ENCODE data around the gene ANKFY1. TPM values are rescaled to one million over a fixed set of nuclear protein-coding genes. Genes with fewer than 3 reads are reported as not detected.

The ANKFY1 gene
- total RNA-seq, 1 donor from 2014 or later: 26.6 TPM

- no peaks in the 10 kb centered on the region for H3K9me3 ChIP-seq (ENCODE audit: control insufficient read depth in 3 of 3, low read length in 3 of 3)
- peaks cover 3 to 21% (median 15%) of the 10 kb centered on the region in 3 donors for H3K36me3 ChIP-seq (ENCODE audit: control insufficient read depth in 3 of 3, insufficient read depth in 3 of 3, low read length in 3 of 3)
- H3K9ac ChIP-seq (ENCODE audit: low read depth in 1 of 3, low read length in 3 of 3): no peak overlapping the region
- H3K27me3 ChIP-seq (ENCODE audit: control insufficient read depth in 3 of 3, insufficient read depth in 3 of 3, low read length in 3 of 3): no peaks in the 10 kb centered on the region
- no peak overlapping the region for H3K27ac ChIP-seq (ENCODE audit: low read depth, low read length)
- H3K4me1 ChIP-seq (ENCODE audit: control insufficient read depth in 3 of 3, insufficient read depth in 3 of 3, low read length in 3 of 3): peaks cover 16 to 29% (median 18%) of the 10 kb centered on the region in 3 donors
- H3K4me3 ChIP-seq (ENCODE audit: low read length in 3 of 3): no peak overlapping the region
These were observed 29.8 kb upstream of the ANKFY1 start for GRCh38 chr17:4293572-4293971.

- H3K9ac ChIP-seq (ENCODE audit: low read depth in 1 of 3, low read length in 3 of 3): no peak overlapping the region
- H3K27ac ChIP-seq (ENCODE audit: low read depth, low read length): no peak overlapping the region
- H3K27me3 ChIP-seq (ENCODE audit: control insufficient read depth in 3 of 3, insufficient read depth in 3 of 3, low read length in 3 of 3): no peaks in the 10 kb centered on the region
- no peaks in the 10 kb centered on the region for H3K4me1 ChIP-seq (ENCODE audit: control insufficient read depth in 3 of 3, insufficient read depth in 3 of 3, low read length in 3 of 3)
- no peaks in the 10 kb centered on the region for H3K9me3 ChIP-seq (ENCODE audit: control insufficient read depth in 3 of 3, low read length in 3 of 3)
- H3K36me3 ChIP-seq (ENCODE audit: control insufficient read depth in 3 of 3, insufficient read depth in 3 of 3, low read length in 3 of 3): peaks cover 2 to 21% (median 17%) of the 10 kb centered on the region in 3 donors
- H3K4me3 ChIP-seq (ENCODE audit: low read length in 3 of 3): no peak overlapping the region
These were observed 23.9 kb upstream of the ANKFY1 start for GRCh38 chr17:4287710-4288109.

DNA sequence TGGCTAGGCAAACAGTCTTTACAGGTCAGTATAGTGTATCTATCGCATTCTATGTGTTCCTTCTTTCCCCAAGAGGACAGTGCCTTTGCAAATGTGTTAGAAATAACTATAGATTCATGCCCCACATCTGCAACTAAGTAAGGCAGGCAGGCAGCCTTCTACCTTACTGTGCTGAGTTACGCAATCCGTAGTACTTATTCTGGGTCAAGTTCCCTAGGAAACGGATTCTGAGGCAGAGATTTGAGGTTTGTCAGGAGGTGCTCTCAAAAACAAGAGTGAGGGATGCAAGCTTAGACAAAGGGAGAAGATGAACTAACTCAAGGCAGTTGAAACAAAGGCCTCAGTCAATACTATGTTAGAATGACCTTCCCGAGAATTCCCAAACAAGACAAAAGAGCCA, 12.7 kb upstream of the ANKFY1 start:
- Histone ChIP-seq H3K9ac (ENCODE audit: low read depth in 1 of 3, low read length in 3 of 3) (no peak overlapping the region), H3K27me3 (ENCODE audit: control insufficient read depth in 3 of 3, insufficient read depth in 3 of 3, low read length in 3 of 3) (no peaks in the 10 kb centered on the region), H3K4me3 (ENCODE audit: low read length in 3 of 3) (no peak overlapping the region), H3K4me1 (ENCODE audit: control insufficient read depth in 3 of 3, insufficient read depth in 3 of 3, low read length in 3 of 3) (peaks cover 4 to 27% (median 5%) of the 10 kb centered on the region in 3 donors), H3K9me3 (ENCODE audit: control insufficient read depth in 3 of 3, low read length in 3 of 3) (no peaks in the 10 kb centered on the region), H3K27ac (ENCODE audit: low read depth, low read length) (no peak overlapping the region), H3K36me3 (ENCODE audit: control insufficient read depth in 3 of 3, insufficient read depth in 3 of 3, low read length in 3 of 3) (peaks cover 10 to 26% (median 23%) of the 10 kb centered on the region in 3 donors)

DNA sequence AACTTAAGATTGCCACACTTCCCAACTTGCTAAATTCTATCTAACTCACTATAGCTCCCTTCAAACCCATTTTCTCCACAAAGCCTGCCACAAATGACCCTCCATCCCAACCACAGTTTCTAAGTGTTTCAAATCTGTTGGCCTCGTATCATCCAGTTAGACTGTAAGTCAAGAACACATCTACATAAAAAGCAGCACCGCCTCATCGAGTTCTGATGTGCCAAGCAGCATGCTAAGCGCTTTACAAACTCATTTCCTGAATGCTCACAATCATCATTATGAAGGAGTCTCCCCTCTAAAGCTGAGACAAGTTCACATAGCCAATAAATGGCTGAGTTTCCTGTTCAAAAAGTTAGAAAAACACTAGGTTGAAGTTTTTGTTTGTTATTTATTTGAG, 9.2 kb upstream of the ANKFY1 start:
- H3K9me3 ChIP-seq (ENCODE audit: control insufficient read depth in 3 of 3, low read length in 3 of 3): no peaks in the 10 kb centered on the region
- peak overlapping the region; percentile 64 for H3K27ac ChIP-seq (ENCODE audit: low read depth, low read length)
- H3K27me3 ChIP-seq (ENCODE audit: control insufficient read depth in 3 of 3, insufficient read depth in 3 of 3, low read length in 3 of 3): no peaks in the 10 kb centered on the region
- H3K36me3 ChIP-seq (ENCODE audit: control insufficient read depth in 3 of 3, insufficient read depth in 3 of 3, low read length in 3 of 3): peaks cover 8 to 29% (median 26%) of the 10 kb centered on the region in 3 donors
- no peak overlapping the region for H3K9ac ChIP-seq (ENCODE audit: low read depth in 1 of 3, low read length in 3 of 3)
- no peak overlapping the region for H3K4me3 ChIP-seq (ENCODE audit: low read length in 3 of 3)
- H3K4me1 ChIP-seq (ENCODE audit: control insufficient read depth in 3 of 3, insufficient read depth in 3 of 3, low read length in 3 of 3): peaks cover 4 to 27% (median 5%) of the 10 kb centered on the region in 3 donors

- no peaks in the 10 kb centered on the region for H3K9me3 ChIP-seq (ENCODE audit: control insufficient read depth in 3 of 3, low read length in 3 of 3)
- H3K4me1 ChIP-seq (ENCODE audit: control insufficient read depth in 3 of 3, insufficient read depth in 3 of 3, low read length in 3 of 3): peaks cover 4 to 27% (median 5%) of the 10 kb centered on the region in 3 donors
- H3K9ac ChIP-seq (ENCODE audit: low read depth in 1 of 3, low read length in 3 of 3): no peak overlapping the region
- H3K4me3 ChIP-seq (ENCODE audit: low read length in 3 of 3): no peak overlapping the region
- H3K36me3 ChIP-seq (ENCODE audit: control insufficient read depth in 3 of 3, insufficient read depth in 3 of 3, low read length in 3 of 3): peaks cover 10 to 32% (median 30%) of the 10 kb centered on the region in 3 donors
- no peaks in the 10 kb centered on the region for H3K27me3 ChIP-seq (ENCODE audit: control insufficient read depth in 3 of 3, insufficient read depth in 3 of 3, low read length in 3 of 3)
- peak overlapping the region; percentile 64 for H3K27ac ChIP-seq (ENCODE audit: low read depth, low read length)
These were observed 8.6 kb upstream of the ANKFY1 start for GRCh38 chr17:4272213-4272971.

DNA sequence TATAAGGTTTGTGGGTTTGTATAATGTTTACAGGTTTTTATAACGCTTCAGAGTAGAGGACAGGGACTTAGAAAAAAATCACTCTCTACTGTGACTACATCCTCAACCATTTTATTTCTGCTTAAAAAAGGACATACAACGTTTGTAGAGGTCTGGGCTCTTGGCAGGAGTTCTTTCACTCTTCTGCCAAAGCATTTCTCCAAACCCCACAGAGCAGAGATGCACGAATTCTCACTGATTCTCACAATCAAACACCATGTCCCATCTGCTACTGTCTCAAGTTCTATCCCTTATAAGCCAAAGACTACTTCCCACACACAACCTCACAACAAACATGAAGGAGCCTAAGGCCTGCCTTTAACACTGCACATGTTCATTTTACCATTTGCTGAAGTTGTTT, 7.0 kb upstream of the ANKFY1 start:
- peaks cover 7 to 25% (median 22%) of the 10 kb centered on the region in 3 donors for H3K36me3 ChIP-seq (ENCODE audit: control insufficient read depth in 3 of 3, insufficient read depth in 3 of 3, low read length in 3 of 3)
- H3K27ac ChIP-seq (ENCODE audit: low read depth, low read length): peak overlapping the region; percentile 15
- no peaks in the 10 kb centered on the region for H3K27me3 ChIP-seq (ENCODE audit: control insufficient read depth in 3 of 3, insufficient read depth in 3 of 3, low read length in 3 of 3)
- H3K9me3 ChIP-seq (ENCODE audit: control insufficient read depth in 3 of 3, low read length in 3 of 3): no peaks in the 10 kb centered on the region
- H3K9ac ChIP-seq (ENCODE audit: low read depth in 1 of 3, low read length in 3 of 3): no peak overlapping the region
- H3K4me1 ChIP-seq (ENCODE audit: control insufficient read depth in 3 of 3, insufficient read depth in 3 of 3, low read length in 3 of 3): peaks cover 0 to 14% (median 4%) of the 10 kb centered on the region in 3 donors
- no peak overlapping the region for H3K4me3 ChIP-seq (ENCODE audit: low read length in 3 of 3)

- Histone ChIP-seq H3K27ac (ENCODE audit: low read depth, low read length) (no peak overlapping the region), H3K27me3 (ENCODE audit: control insufficient read depth in 3 of 3, insufficient read depth in 3 of 3, low read length in 3 of 3) (no peaks in the 10 kb centered on the region), H3K4me3 (ENCODE audit: low read length in 3 of 3) (no peak overlapping the region), H3K36me3 (ENCODE audit: control insufficient read depth in 3 of 3, insufficient read depth in 3 of 3, low read length in 3 of 3) (peaks cover 7 to 25% (median 22%) of the 10 kb centered on the region in 3 donors), H3K9ac (ENCODE audit: low read depth in 1 of 3, low read length in 3 of 3) (no peak overlapping the region), H3K9me3 (ENCODE audit: control insufficient read depth in 3 of 3, low read length in 3 of 3) (no peaks in the 10 kb centered on the region), H3K4me1 (ENCODE audit: control insufficient read depth in 3 of 3, insufficient read depth in 3 of 3, low read length in 3 of 3) (peaks cover 0 to 14% (median 4%) of the 10 kb centered on the region in 3 donors)
These were observed 6.1 kb upstream of the ANKFY1 start for GRCh38 chr17:4269915-4270314.

DNA sequence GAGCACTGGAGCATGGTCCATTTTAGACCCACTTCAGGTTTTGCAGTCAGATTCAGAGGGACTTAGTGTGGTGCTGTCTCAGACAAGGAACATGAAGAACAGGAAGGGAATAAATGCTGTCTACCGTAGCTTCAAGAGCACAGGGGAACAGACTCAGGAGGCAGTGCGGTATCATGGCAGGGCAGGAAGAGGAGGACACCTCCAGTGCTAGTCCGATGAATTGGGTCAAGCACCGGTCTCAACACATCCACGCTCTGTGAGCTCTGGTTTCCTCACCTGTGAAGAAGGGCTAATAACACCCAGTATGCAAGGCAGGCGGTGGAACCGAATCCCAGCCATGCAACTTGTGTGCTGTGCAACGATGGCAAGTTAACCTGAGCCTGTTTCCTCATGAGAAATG, 3.6 kb upstream of the ANKFY1 start:
- peaks cover 14 to 23% (median 16%) of the 10 kb centered on the region in 3 donors for H3K4me1 ChIP-seq (ENCODE audit: control insufficient read depth in 3 of 3, insufficient read depth in 3 of 3, low read length in 3 of 3)
- H3K9ac ChIP-seq (ENCODE audit: low read depth in 1 of 3, low read length in 3 of 3): no peak overlapping the region
- no peaks in the 10 kb centered on the region for H3K27me3 ChIP-seq (ENCODE audit: control insufficient read depth in 3 of 3, insufficient read depth in 3 of 3, low read length in 3 of 3)
- peaks cover 7 to 22% (median 16%) of the 10 kb centered on the region in 3 donors for H3K36me3 ChIP-seq (ENCODE audit: control insufficient read depth in 3 of 3, insufficient read depth in 3 of 3, low read length in 3 of 3)
- no peak overlapping the region for H3K4me3 ChIP-seq (ENCODE audit: low read length in 3 of 3)
- no peaks in the 10 kb centered on the region for H3K9me3 ChIP-seq (ENCODE audit: control insufficient read depth in 3 of 3, low read length in 3 of 3)
- H3K27ac ChIP-seq (ENCODE audit: low read depth, low read length): no peak overlapping the region

DNA sequence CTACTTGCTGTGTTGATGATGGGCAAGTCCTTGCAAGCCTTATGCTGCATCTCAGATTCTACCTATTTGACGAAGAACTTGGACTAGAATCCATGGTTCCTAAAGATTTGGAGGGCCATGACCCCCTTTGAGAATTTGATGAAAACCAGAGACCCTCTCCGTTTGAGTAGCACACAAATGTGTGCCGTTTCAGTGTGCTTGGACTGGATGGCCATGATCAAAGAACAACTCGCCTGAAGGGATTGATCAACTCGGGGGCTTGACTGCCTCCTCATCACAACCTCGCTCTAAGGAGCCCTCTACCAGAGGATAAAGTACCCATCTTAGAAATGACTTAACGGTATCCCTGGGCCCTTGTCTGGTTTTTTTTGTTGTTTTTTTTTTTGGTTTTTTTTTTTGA, 2.8 kb upstream of the ANKFY1 start:
- no peaks in the 10 kb centered on the region for H3K27me3 ChIP-seq (ENCODE audit: control insufficient read depth in 3 of 3, insufficient read depth in 3 of 3, low read length in 3 of 3)
- H3K36me3 ChIP-seq (ENCODE audit: control insufficient read depth in 3 of 3, insufficient read depth in 3 of 3, low read length in 3 of 3): peaks cover 7 to 18% (median 11%) of the 10 kb centered on the region in 3 donors
- H3K4me1 ChIP-seq (ENCODE audit: control insufficient read depth in 3 of 3, insufficient read depth in 3 of 3, low read length in 3 of 3): peaks cover 19 to 23% (median 19%) of the 10 kb centered on the region in 3 donors
- no peak overlapping the region for H3K4me3 ChIP-seq (ENCODE audit: low read length in 3 of 3)
- H3K27ac ChIP-seq (ENCODE audit: low read depth, low read length): no peak overlapping the region
- no peaks in the 10 kb centered on the region for H3K9me3 ChIP-seq (ENCODE audit: control insufficient read depth in 3 of 3, low read length in 3 of 3)
- H3K9ac ChIP-seq (ENCODE audit: low read depth in 1 of 3, low read length in 3 of 3): no peak overlapping the region

DNA sequence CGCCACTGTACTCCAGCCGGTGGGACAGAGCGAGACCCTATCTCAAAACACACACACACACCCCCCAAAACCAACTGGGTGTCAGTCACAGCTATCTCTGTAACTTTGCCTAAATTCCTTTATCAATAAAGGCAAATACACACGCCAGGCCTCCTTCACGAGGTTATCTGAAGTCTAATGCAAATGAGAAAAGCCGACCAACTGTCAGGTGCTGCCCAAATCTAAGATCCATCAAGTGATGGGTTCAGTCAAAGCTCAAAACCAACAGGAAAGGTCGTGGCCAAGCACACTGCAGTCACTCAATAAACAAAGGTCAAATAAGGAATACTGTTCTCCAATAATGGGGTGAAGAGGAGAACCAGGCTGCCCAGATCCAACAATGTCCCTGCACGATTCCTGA, 1.1 kb downstream of the ANKFY1 start:
- Histone ChIP-seq H3K27ac (ENCODE audit: low read depth, low read length) (peak overlapping the region; percentile 63), H3K27me3 (ENCODE audit: control insufficient read depth in 3 of 3, insufficient read depth in 3 of 3, low read length in 3 of 3) (no peaks in the 10 kb centered on the region), H3K9me3 (ENCODE audit: control insufficient read depth in 3 of 3, low read length in 3 of 3) (peaks cover 2 to 6% (median 3%) of the 10 kb centered on the region in 3 donors), H3K4me3 (ENCODE audit: low read length in 3 of 3) (peak overlapping the region; percentile 86 to 95 (median 94)), H3K4me1 (ENCODE audit: control insufficient read depth in 3 of 3, insufficient read depth in 3 of 3, low read length in 3 of 3) (peaks cover 19 to 23% (median 19%) of the 10 kb centered on the region in 3 donors), H3K36me3 (ENCODE audit: control insufficient read depth in 3 of 3, insufficient read depth in 3 of 3, low read length in 3 of 3) (peaks cover 3 to 11% (median 11%) of the 10 kb centered on the region in 3 donors), H3K9ac (ENCODE audit: low read depth in 1 of 3, low read length in 3 of 3) (peak overlapping the region; percentile 87 to 94 (median 89))
